SK-N-MC (cell line): Measurements from ENCODE around the gene SLC16A6.

Source experiments
- EZH2 ChIP-seq: fragments of 200-600 bp; sonication (generic); IDR thresholded peaks from one replicate; pipeline ENCODE4 v1.6.1; 2017; ENCODE audit warnings: antibody characterized with exemption
- FOXP2 ChIP-seq: optimal IDR thresholded peaks from 2 replicates; pipeline ENCODE3; 2011; ENCODE audit warnings: mild to moderate bottlenecking, moderate library complexity; ENCODE audit not compliant: insufficient read depth; ENCODE audit errors: extremely low read length, control extremely low read depth
- POLR2AphosphoS5 ChIP-seq: IDR thresholded peaks from 2 replicates; pipeline ENCODE4 v1.6.1; 2012; ENCODE audit warnings: mild to moderate bottlenecking, low read depth, low read length, borderline replicate concordance

DNA sequence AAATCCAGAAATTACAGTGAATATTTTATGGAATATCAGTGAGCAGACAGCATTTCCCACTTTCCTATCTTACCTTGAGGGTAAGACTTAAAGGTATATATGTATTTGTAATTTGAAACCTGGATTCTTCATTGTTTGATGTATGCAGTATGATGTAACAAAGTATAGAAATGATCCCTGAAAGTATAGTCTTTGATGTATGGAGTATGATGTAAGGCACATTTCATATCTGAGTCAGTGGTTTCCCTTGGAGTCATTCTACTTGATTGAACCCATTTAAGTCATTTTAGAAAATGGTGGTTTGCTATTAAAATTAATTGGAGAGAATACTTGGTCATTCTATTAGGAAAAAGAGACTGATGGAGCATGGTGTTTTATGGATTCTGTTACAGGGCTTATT, 33.0 kb downstream of the SLC16A6 start:
- TF ChIP-seq POLR2AphosphoS5 = no peak
- TF ChIP-seq EZH2 = no peak
- TF ChIP-seq FOXP2 = no peak
